Left renal cortex interstitium (tissue), 4 donors: Measurements from ENCODE around the gene SCGB1C2. TPM values are rescaled to one million over a fixed set of nuclear protein-coding genes. Genes with fewer than 3 reads are reported as not detected.

Experiments used
- DNase-seq, 4 donors: peaks; one replicate each; pipeline ENCODE4 v3.0.0-alpha.2; 2013; ENCODE audit warnings: low read depth in 4 of 4, low spot score in 2 of 4, missing footprints in 1 of 4
- polyA plus RNA-seq, 4 donors: library from polyadenylated mRNA; unstranded; fragments of 120-200 nt; gene quantifications; one replicate each; pipeline ENCODE4 v1.2.1, GENCODE V29; 2013; ENCODE audit not compliant: insufficient read length in 4 of 4

The SCGB1C2 gene
- polyA plus RNA-seq, 4 donors = 1.4 to 2.1 (median 2.0) TPM

DNA sequence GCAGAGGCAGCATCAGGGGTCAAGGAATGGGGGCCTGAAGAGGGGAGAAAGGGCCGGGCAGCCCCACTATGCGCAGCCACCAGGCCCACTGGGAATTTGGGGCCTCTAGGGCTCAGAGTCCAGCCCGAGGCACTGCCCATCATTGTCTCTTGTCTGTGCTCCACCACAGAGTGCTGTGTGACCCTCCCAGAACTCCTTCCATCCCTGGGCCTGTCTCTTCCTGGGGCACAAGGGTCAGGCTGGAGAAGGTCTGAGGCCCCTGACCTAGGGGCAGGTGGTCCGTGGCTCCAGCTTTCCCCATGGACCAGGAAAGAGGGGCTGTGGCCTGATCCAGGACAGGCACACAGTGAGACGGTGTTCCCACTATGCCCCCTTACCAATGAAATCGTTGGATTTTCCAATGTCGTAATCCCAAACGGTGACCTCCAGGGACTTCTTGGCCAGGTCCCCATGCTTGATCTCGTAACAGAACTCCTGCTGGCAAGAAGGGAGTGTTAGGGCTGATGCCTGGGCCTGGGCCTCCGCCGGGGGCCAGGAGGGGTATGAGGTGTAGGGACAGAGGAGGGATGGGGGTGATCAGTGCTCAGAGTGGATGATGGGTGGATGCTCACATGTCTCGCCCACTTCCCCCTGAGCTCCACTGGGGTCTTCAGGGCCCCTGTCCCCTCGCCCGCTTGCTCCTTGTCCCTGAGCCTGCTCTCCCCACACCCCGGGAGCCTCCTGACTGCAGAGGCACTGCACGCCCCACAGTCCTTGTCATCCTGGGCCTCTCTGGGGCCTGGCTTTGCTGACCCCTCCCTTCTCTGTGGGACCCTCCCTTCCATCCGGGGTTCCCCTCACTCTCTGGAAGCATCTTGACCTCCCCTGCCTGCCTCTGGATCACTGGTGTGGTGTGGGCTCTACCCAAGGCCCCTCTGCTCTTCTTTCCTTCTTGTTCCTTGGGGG lies 10.7 kb downstream of the SCGB1C2 start:
- DNase-seq = no peak

- DNase-seq = no peak
Observed at GRCh38 chr17:148757-149156, 11.4 kb downstream of the SCGB1C2 start.

GRCh38 chr17:149231-149630 lies 11.9 kb downstream of the SCGB1C2 start:
- no peak for DNase-seq

DNA sequence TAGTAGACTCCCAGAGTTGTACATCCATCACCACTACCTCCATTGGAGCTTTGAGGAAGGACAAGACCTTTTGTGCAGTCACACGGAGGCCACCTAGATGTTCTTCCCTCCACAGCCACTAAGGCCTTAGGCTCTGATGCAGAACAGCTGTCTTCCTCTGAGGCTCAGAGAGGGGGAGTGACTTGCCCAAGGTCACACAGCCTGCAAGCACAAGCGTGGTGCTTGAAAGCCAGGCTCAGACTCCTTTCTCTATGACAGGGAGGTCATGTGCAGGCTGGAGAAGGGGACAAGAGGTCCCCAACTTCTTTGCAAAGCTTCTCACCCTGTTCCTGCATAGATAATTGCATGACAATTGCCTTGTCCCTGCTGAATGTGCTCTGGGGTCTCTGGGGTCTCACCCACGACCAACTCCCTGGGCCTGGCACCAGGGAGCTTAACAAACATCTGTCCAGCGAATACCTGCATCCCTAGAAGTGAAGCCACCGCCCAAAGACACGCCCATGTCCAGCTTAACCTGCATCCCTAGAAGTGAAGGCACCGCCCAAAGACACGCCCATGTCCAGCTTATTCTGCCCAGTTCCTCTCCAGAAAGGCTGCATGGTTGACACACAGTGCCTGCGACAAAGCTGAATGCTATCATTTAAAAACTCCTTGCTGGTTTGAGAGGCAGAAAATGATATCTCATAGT lies 12.7 kb downstream of the SCGB1C2 start:
- no peak for DNase-seq

DNA sequence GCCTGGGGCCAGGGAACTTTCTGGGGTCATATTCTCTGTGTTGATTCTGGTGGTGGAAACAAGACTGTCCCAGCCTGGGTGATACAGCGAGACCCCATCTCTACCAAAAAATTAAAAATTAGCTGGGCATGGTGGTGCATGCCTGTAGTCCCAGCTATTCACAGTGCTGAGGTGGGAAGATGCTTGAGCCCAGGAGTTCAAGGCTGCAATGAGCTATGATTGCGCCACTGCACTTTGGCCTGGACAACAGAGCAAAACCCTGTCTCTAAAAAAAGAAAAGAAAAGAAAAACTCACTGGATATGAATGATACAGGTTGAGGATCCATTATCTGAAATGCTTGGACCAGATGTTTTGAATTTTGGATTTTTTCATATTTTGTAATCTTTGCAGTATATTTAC lies 13.6 kb downstream of the SCGB1C2 start:
- DNase-seq = no peak

GRCh38 chr17:151886-152859 lies 14.8 kb downstream of the SCGB1C2 start:
- no peak for DNase-seq

- DNase-seq = no peak
Observed at GRCh38 chr17:152860-153420, 15.6 kb downstream of the SCGB1C2 start.

DNA sequence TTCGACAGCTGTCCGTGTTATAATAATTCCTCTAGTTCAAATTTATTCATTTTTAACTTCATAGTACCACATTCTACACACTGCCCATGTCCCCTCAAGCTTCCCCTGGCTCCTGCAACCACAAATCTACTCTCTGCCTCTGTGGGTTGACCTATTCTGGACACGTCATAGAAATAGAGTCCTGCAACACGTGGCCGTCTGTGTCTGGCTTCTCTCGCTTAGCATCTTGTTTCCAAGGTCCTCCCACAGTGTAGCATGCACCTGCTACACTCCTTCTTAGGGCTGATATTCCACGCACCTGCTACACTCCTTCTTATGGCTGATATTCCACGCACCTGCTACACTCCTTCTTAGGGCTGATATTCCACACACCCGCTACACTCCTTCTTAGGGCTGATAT lies 16.5 kb downstream of the SCGB1C2 start:
- no peak for DNase-seq

- no peak for DNase-seq
Observed at GRCh38 chr17:155576-155975, 18.2 kb downstream of the SCGB1C2 start.

GRCh38 chr17:156094-156621 lies 18.8 kb downstream of the SCGB1C2 start:
- DNase-seq = no peak

DNA sequence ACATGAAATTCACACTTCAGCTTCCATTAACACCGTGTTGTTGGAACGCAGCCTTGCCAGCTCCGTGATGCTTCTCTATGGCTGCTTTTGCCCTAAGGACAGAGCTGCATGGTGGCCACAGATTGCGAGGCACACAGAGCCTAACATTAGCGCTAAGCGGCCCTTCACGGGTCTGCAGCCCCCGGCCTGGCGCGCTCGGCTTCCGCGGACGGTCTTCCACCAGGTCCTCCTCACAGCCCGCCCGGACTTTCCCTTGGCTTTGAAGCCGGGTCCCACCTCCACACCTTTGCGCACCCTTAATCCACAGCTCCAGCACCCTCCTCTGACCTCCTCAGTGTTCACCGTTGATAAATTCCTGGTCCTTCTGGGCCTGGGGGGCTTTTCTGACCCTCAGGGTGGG lies 19.6 kb downstream of the SCGB1C2 start:
- no peak for DNase-seq

- DNase-seq = no peak
Observed at GRCh38 chr17:157901-158300, 20.5 kb downstream of the SCGB1C2 start.

DNA sequence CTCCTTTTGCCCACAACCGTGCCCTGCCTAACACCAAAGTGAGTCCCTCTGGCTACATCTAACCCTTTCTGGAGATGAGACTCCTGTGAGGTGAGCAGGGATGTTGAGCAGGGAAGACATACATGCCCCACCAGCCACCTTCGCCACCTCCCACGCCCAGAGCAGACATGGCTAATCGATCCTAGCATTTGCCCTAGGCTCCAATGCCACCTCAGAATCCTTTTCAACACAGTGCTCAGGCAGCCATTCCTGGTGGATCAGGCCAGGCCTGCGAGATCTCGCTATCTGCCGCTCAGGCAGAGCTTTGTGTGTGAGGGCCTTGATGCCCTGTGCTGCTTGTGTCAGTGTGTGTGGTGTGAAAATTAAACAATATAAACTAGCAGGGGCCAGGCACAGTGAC lies 21.0 kb downstream of the SCGB1C2 start:
- no peak for DNase-seq

GRCh38 chr17:159609-160008 lies 22.2 kb downstream of the SCGB1C2 start:
- no peak for DNase-seq

GRCh38 chr17:160336-160735 lies 23.0 kb downstream of the SCGB1C2 start:
- no peak for DNase-seq

- DNase-seq = no peak
Observed at GRCh38 chr17:161481-161880, 24.1 kb downstream of the SCGB1C2 start.

DNA sequence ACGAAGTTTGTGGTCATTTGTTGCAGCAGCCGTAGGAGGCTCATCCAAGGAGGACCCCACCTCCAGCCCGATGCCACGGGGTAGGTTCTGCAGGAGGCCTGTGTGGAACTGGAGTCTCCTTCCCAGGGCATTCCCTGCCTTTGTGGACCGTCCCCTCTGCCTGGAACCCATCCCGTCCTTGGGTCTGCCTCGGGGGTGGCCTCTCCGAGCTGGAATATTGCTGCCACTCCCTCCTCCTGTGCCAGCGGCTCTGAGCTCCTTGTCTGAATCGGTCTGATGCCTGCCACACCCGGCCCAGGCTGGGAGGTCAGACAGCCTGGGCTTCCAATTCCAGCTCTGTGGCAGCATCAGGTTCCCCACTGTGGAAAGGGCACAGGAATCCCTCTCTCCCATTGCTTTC lies 25.3 kb downstream of the SCGB1C2 start:
- no peak for DNase-seq

DNA sequence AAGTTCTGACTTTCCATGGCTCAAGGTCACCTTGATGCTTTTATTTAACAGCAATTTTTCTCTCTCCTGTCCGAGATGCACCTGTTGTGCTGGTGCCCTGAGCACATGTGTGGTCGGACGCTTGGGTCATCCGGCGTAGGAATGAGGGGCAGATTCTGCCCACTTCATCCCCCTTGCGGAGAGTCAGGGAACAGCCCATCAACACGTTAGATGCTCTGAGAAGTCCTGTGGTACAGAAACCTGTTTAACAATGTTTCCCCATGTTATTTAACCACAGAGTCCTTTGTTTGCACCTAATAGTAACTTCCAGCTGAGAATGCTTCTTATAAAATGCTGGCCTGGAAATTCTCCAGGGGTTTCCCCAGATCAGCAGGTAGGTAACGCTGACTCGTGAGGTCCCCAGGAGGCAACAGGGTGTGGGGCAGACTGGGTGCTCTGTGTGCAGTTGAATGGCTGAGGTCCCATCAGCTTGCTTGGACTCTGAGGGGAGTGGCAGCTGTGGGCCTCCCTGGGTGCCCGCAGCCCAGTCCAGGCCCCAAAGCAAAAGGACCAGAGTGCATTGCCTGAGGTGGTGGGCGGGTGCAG lies 26.2 kb downstream of the SCGB1C2 start:
- DNase-seq = no peak

DNA sequence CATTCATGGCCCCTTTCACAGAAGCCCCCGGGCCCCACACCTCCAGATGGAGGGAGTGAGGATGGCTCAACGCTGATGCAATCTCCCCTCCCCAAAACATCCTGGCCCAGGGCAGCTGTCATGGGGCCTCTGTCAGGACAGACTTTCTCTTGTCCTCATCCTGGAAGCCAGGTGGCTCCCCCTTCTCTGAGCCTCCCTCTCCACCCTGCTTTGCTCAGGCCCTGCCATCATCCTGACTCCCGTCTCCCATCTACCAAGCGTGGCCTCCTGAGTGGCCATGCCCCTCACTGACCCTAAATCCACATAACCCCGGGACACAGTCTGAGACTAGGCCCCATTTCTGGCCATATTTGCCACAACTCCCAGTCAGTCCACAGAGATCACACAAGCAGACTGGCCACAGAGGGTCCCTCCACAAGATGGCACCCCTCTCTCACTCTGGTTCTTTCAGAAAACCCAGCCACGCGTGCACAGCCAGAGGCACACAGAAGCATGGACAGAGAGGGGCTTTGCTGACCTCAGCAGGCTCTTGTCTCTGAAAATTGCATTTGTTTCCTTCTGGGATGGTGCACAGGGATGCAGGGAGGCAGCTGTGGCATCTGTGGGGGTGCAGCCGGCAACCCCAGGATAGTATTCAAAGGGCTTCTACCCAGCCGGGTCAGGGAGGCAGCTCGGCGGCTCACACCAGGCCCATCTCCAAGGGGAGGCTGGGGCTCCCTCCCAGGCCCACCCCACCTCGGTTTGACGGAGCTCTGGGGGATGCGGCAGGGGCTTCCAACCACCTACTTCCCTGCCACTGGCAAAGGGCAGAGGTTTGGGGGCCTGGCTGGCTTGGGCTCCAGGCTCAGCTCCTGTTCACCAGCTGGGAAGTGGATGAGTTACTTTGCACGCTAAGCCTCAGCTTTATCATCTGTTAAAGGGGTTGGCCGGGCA lies 27.2 kb downstream of the SCGB1C2 start:
- no peak for DNase-seq
